ENCODE data around the gene UTRN.

Gene UTRN

GRCh38 chr6:144283646-144284477 is 1.3 kb upstream of the UTRN start:
- DNase-seq (ENCODE audit: low spot score), result no peak

GRCh38 chr6:144284478-144284782 is 705 bp upstream of the UTRN start:
- no peak for DNase-seq (ENCODE audit: low spot score)

- DNase-seq (ENCODE audit: low spot score), result no peak
Observed at GRCh38 chr6:144285548-144285797, 338 bp downstream of the UTRN start.

- peak; percentile 77 for DNase-seq (ENCODE audit: low spot score)
Observed at GRCh38 chr6:144285798-144286502, 815 bp downstream of the UTRN start.

- DNase-seq (ENCODE audit: low spot score), result peak; percentile 83
Observed at GRCh38 chr6:144286503-144287393, 1.6 kb downstream of the UTRN start.

- DNase-seq (ENCODE audit: low spot score), result no peak
Observed at GRCh38 chr6:144289006-144289405, 3.9 kb downstream of the UTRN start.

- no peak for DNase-seq (ENCODE audit: low spot score)
Observed at GRCh38 chr6:144292372-144292771, 7.2 kb downstream of the UTRN start.

GRCh38 chr6:144294016-144294415 is 8.9 kb downstream of the UTRN start:
- DNase-seq (ENCODE audit: low spot score), result no peak

GRCh38 chr6:144295211-144295610 is 10.1 kb downstream of the UTRN start:
- DNase-seq (ENCODE audit: low spot score), result no peak

- no peak for DNase-seq (ENCODE audit: low spot score)
Observed at GRCh38 chr6:144295981-144296767, 11.0 kb downstream of the UTRN start.

- DNase-seq (ENCODE audit: low spot score), result no peak
Observed at GRCh38 chr6:144296973-144297372, 11.8 kb downstream of the UTRN start.

GRCh38 chr6:144297511-144298100 is 12.5 kb downstream of the UTRN start:
- no peak for DNase-seq (ENCODE audit: low spot score)

- DNase-seq (ENCODE audit: low spot score), result no peak
Observed at GRCh38 chr6:144298194-144298593, 13.1 kb downstream of the UTRN start.

- no peak for DNase-seq (ENCODE audit: low spot score)
Observed at GRCh38 chr6:144298916-144299315, 13.8 kb downstream of the UTRN start.

GRCh38 chr6:144302701-144303372 is 17.7 kb downstream of the UTRN start:
- DNase-seq (ENCODE audit: low spot score), result no peak

- DNase-seq (ENCODE audit: low spot score), result no peak
Observed at GRCh38 chr6:144304223-144304848, 19.2 kb downstream of the UTRN start.

GRCh38 chr6:144305567-144305966 is 20.4 kb downstream of the UTRN start:
- no peak for DNase-seq (ENCODE audit: low spot score)

- DNase-seq (ENCODE audit: low spot score), result no peak
Observed at GRCh38 chr6:144305985-144306384, 20.9 kb downstream of the UTRN start.

- DNase-seq (ENCODE audit: low spot score), result no peak
Observed at GRCh38 chr6:144307880-144308279, 22.7 kb downstream of the UTRN start.

GRCh38 chr6:144310765-144311164 is 25.6 kb downstream of the UTRN start:
- no peak for DNase-seq (ENCODE audit: low spot score)

- DNase-seq (ENCODE audit: low spot score), result no peak
Observed at GRCh38 chr6:144311361-144311760, 26.2 kb downstream of the UTRN start.

Measured in ecto neural progenitor cell (in vitro differentiated cells).